HG03025 (cell line): Measurements from ENCODE around the gene GPR137.

Experiments used
- ATAC-seq: cut with Tn5 transposase; IDR thresholded peaks from one replicate; pipeline ENCODE4 v1.9.1; 2021; ENCODE audit warnings: mild to moderate bottlenecking, moderate library complexity; ENCODE audit not compliant: unreplicated experiment, low FRiP score

GPR137 gene

DNA sequence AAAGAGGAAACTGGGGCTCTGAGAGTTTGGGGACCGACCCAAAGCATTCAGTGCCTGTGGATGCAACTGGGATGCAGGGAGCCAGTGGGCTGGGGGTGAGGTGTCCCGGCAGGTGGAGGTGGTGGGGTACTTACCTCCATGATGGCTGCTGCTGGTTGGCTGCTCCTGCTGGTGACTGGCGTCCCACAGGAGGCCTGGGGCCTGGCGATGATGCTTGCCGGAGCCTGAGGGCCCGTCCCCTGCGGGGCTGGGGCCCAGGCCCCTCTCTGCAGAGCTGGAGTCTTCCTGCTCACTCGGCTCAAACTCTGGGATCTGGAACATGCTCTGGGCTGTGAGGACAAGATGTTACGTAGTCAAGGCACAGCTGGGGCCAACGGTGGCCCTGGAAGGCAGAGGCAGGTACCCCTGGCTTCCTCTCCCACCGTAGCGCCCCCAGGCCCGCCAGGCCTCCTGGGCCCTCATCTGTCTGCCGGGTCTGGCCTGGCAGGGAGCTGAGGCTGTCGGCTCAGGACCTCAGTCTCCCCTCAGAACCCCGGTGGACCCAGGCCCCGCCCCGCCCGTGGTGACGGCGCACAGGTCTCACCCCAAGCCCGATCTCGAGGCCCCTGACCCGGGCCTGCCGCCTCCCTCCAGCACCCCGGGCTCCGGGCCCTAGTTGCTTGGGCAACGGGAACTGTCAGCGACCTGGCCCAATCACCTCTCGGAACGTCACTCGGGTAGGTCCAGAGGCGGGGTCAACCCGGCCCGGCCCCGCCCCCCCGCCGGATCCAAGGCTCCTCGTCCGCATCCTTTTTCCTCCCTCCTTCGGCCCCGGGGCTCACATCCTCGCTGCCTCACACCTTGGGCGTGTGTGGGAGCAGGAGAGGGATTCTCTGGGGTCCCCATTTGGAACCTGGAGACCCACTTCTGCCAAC, 1.3 kb upstream of the GPR137 start, which contains the start of gene BAD:
TSS of gene BAD (minus strand) at position 618 of the 914 bp plus-strand sequence. CDS start at position 321, 297 bp downstream.
- ATAC-seq: peak; percentile 63

DNA sequence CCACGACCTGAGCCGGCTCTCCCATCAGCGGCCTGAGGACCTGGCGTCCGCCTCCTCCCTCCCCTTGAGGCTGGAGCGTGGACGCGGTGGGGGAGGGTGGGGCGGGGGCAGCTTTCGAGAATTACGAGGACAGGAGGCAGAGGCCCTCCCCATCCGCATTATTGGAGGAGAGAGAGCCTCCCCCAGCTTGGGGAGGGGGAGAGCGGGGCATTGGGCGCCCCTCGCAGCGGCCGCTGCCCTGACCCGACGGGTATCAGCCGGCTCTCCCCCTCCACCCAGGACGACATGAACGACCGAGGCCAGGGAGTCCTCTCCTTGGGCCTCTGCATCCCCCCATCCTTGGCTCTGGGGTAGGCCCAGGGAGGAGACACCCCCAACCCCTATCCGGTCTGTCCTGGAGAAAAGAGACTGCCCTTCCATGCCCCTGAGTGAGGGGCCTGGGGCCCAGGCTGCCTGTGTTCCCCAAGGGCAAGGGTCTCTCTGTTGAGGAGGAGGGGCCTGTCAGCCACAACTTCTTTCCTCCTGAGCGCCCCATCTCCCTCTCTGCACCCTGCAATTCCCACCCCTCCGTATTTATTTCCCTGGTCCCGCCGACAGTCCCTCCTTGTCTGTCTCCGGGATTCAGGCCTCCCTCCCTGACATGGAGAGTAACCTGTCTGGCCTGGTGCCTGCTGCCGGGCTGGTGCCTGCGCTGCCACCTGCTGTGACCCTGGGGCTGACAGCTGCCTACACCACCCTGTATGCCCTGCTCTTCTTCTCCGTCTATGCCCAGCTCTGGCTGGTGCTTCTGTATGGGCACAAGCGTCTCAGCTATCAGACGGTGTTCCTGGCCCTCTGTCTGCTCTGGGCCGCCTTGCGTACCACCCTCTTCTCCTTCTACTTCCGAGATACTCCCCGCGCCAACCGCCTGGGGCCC, 495 bp downstream of the GPR137 start:
- ATAC-seq: no peak

DNA sequence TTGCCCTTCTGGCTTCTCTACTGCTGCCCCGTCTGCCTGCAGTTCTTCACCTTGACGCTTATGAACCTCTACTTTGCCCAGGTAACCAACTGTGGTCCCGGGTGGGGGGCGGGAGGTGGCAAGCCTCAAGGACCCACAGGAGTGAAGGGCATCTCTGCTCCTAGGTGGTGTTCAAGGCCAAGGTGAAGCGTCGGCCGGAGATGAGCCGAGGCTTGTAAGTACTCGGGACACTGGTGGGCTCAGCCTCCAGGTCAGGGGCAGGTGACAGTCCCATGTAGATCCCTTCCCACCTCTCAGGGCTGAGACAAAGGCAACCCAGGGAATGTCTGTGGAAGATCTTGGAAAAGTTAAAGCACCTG, 1.1 kb downstream of the GPR137 start:
- no peak for ATAC-seq

DNA sequence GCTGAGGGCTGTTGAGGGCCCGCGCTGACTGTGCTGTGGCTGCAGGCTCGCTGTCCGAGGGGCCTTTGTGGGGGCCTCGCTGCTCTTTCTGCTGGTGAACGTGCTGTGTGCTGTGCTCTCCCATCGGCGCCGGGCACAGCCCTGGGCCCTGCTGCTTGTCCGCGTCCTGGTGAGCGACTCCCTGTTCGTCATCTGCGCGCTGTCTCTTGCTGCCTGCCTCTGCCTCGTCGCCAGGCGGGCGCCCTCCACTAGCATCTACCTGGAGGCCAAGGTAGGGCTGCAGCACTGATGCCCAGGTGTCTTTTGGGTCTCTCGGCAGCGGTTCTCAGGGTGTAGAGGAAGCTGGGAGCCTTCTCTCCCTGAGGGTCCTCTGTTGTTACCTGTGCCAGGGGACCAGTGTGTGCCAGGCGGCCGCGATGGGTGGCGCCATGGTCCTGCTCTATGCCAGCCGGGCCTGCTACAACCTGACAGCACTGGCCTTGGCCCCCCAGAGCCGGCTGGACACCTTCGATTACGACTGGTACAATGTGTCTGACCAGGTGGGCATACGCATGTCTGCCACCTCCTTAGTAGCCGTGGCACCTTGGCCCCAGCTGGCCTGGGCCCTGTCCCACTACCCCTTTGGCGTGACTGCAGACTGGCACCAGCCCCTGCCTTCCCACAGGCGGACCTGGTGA, 2.2 kb downstream of the GPR137 start:
- ATAC-seq: no peak

DNA sequence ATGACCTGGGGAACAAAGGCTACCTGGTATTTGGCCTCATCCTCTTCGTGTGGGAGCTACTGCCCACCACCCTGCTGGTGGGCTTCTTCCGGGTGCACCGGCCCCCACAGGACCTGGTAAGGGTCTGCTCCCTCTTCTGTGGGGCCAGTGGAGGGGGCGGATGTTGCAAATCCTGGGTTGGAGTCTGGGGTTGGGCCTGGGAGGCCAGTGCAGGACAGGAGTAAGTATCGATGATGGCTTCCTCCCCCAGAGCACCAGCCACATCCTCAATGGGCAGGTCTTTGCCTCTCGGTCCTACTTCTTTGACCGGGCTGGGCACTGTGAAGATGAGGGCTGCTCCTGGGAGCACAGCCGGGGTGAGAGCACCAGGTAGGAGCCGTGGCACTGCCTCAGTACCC, 2.7 kb downstream of the GPR137 start:
- no peak for ATAC-seq

DNA sequence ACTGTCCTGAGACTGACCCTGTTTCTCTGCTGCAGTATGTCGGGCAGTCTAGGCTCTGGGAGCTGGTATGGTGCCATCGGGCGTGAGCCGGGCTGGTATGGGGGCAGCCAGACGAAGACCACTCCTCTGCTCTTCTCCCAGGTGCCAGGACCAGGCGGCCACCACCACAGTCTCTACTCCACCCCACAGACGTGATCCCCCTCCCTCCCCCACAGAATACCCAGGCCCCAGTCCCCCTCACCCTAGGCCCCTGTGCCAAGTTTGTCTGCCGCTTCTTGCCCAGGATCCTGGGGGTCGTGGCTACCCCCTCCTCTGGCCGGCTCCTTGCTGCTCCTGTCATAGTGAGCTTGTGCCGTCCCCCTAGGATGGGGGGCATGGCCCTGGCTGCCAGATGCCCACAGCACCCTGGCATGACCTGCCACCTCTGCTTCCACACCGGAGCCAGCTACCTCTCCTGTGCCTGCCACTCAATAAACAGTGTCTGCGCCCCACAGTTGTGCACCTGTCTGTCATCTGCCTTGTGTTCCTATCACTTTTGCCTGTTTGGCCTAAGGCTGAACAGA, 3.4 kb downstream of the GPR137 start:
- no peak for ATAC-seq

DNA sequence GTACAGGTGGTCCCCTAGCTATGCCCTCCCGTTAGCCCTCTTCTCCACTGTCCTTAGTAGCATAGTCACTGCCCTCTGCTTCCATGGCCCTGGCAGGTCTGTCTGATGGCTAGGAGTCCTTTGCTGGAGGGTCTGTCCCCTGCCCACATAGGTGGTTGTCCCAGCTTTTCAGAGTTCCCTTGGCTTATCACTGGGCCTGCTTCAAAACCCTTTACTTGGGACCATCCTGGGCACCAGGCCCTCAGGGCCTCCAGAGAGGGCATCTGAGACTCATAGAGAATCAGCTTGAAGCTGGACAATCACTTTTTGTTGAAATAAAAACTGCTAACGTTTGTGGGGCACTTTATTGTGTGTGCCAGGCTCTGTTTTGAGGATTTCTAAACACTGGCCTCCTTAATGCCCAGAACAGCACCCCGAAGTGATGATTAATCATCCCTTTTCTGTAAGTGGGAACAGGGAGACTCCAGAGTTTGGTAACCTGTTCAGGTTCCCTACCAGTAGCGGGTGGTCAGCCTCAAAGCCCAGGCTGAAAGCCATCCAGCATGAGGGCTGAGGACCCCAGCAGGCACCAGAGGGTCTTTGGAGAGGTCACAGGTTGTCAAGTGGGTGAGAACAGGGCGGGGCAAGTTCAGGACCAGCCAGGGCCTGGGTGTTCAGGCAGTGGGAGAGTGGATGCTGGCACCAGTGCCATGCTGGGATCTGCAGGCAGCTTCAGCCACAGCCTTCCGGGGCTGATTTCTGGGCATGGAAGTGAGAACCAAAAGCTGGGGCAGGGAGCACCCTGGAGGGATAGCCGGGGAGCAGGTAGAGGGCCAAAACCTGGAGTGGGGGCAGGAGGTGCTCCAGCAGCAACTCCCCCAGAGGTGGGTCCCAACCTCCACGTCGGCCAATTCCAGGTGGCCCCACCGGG, 5.0 kb downstream of the GPR137 start:
- ATAC-seq: no peak

DNA sequence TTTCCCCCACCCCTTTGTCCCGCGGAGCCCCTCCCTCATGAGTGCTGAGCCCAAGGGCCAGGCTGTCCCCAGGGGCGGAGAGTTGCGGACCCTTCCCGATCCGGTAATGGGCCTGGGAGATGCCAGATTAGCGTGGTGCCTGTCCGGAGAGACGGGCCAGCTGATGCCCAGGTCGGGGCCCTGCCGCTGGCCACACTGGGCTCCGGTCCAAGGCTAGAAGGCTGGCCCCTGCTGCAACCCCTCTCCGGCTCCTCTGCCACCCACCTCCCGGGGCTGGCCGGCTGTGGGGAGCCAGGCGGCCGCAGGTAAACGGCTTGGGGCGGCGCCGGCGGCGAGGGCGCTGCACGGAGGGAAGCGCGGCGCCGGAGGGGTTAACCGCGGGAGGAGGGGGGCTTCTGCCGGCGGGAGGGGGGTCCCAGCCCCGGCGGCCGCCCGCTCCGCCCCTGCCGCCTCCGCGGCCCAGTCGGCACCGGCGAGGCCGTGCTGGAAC, 5.7 kb downstream of the GPR137 start, which contains the start of gene KCNK4:
TSS of gene KCNK4 (plus strand) at position 41 of the 490 bp plus-strand sequence. CDS start 1,717 bp downstream, outside the sequence.
- ATAC-seq: no peak

DNA sequence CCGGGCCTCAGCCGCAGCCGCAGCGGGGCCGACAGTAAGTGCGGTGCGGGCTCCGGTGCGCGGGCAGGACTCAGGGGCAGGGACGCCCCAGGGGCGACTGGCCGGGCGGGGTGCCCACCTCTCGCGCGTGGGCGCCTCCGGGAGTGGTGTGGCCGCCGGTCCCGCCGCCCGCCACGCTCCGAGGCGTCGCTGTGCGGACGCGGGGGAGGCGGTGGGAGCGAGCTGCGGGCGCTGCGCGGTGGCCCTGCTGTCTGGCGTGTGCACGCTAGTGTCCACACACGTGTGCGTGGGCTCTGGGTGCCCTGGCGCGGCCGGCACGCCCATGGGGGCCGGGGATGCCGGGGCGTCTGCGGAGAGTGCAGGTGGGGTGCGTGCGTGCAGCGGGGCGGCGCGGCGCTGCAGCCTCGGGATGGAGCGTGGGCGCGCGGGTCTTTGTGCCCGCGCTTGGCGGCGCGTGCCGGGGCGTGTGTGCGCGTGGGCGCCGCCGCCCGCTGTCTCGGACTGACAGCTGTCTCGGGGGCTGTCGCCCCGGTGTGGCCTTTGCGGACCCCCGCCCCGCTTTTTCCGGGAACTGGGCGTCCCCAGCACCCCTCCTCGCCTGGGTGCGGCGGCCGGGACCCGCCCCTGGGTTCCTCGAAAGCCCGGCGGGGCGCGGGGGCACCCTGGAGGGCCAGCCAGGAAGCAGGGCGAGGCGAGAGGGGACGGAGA, 6.3 kb downstream of the GPR137 start:
- no peak for ATAC-seq

DNA sequence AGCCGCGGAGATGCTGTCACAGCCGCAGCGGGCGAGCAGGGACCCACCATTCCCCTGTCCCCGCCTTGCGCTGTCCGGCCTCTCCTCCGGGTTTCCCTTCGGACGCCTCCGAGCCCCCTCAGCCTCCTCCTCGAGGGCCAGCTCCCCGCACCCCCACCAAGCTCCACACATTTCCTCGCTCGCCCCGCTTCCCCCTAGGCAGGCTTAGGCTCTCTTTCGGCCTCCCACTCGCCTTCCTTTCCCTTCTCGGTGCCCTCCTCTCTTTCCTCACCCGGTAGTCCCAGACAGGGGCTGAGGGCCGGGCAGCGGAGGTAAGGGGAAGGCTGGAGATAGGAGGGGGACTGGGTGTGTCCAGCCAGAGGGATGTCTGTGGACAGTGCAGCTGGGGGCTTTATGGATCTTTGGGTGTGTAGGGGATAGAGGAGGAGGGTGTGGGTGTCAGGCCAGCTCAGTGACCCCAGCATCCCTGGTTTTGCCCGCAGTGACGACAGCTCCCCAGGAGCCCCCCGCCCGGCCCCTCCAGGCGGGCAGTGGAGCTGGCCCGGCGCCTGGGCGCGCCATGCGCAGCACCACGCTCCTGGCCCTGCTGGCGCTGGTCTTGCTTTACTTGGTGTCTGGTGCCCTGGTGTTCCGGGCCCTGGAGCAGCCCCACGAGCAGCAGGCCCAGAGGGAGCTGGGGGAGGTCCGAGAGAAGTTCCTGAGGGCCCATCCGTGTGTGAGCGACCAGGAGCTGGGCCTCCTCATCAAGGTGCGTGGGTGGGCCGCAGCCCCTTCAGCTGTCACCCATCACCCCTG, 7.0 kb downstream of the GPR137 start:
- ATAC-seq: no peak

DNA sequence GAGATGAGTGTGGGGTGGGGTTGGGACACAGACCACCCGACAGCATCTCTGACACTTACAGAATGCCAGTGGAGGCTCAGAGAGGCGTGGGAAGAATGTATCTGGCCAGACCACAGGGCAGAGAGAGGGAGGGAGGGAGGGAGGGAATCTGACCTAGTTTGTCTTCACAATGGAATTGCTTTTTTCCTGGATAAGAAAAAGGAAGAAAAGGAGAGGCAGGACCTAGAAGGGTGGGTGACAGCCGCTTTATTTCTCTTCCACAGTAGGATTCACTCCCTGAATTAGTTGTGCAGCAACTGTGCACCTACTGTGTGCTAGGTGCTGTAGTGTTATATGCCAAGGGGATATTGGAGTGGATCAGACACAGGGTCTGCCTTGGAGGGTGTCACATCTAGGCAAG, 9.1 kb downstream of the GPR137 start:
- no peak for ATAC-seq

DNA sequence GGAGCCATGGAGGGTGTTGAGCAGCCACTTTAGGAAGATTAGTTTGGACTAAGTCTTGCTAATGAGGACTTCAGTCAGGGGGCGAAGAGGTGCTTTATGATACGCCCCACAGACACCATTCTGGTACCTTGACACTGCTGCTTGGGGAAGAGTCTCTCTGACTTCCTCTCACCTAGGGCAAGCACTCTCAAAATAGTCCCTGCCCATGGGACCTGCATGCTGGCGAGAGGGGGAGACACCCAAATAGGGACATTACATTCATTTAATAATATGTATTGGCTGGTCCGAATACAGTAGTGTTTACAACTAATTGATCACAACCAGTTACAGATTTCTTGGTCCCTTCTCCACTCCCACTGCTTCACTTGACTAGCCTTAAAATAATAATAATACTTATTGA, 10.1 kb downstream of the GPR137 start:
- no peak for ATAC-seq

DNA sequence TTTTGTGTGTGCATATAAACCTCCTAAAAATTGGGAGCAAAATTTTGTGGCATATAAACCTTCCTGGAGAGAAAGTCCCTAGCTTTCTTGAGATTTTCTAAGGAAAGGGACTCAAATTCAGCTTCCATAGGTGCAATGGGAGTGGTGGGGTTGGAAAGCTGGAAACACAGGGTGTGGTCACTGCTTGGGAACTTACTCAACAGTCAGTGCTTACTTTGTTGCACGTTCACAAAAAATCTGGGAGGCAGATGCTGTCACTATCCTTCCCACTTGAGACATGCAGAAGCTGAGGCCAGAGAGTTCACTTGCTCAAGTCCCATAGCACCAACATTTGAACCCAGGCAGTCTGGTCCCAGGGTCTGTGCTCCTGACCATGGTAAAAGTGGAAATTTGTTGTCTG, 10.6 kb downstream of the GPR137 start:
- ATAC-seq: no peak

DNA sequence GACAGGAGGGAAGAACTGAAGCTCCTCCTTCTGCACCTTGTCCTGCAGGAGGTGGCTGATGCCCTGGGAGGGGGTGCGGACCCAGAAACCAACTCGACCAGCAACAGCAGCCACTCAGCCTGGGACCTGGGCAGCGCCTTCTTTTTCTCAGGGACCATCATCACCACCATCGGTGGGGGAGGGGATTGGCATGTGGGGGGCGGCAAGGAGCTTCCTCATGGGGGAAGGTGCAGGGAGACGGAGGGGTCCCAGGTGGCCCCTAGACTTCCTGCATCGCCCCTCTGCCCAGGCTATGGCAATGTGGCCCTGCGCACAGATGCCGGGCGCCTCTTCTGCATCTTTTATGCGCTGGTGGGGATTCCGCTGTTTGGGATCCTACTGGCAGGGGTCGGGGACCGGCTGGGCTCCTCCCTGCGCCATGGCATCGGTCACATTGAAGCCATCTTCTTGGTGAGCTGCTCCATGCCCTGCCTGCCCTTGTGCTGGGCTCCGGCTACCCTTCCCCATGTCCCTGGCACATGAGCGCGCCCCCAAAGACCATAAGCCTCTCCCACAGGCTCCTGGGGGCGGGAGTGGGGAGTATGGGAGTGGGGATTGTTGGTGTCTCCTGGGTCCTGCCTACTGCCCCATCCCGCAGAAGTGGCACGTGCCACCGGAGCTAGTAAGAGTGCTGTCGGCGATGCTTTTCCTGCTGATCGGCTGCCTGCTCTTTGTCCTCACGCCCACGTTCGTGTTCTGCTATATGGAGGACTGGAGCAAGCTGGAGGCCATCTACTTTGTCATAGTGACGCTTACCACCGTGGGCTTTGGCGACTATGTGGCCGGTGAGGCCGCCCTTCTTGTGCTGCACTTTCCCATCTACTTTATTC, 11.4 kb downstream of the GPR137 start:
- ATAC-seq: no peak

DNA sequence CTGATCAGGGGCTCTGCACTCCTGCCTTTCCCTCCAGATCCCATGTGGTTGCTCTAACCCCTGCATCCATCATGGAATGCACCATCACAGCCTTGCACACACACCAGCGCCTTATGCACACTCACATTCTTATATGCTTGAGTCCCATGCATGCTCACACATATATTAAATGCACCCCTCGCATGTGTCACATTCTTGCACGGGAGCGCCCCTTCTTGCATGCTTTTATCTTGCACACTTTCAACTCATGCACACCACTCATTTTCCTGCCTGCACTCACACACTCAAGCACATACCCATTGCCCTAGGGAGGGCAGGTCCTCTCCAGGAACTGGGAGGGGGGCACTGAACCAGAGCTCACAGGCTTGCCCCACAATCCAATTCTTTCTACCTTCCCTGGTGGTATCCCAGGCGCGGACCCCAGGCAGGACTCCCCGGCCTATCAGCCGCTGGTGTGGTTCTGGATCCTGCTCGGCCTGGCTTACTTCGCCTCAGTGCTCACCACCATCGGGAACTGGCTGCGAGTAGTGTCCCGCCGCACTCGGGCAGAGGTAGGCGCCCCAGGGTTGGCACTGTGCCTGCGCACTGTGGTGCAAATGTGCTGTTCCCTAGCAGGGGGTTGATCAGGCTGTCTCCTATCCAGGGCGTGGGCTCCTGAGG, 12.2 kb downstream of the GPR137 start:
- ATAC-seq: no peak
